Stimulated activated CD4-positive, alpha-beta T cell treated with anti-CD3 and anti-CD28 coated beads, Interleukin-12 subunit alpha, Interleukin-12 subunit beta, amount 100 ng/mL, for 4 hours (primary cell): ENCODE measurements around the gene EFNA5.
A peak's percentile ranks its signal among the peaks of the same experiment; 100 is the strongest.
"Not testable (repeated sequence)": the region's sequence is repeated elsewhere in the genome, so short reads cannot be mapped to it uniquely, and the experiment has no call there.

ENCODE experiments used
- DNase-seq: peaks from one replicate; pipeline ENCODE4 v3.0.0-alpha.2; 2020

Gene EFNA5

DNA sequence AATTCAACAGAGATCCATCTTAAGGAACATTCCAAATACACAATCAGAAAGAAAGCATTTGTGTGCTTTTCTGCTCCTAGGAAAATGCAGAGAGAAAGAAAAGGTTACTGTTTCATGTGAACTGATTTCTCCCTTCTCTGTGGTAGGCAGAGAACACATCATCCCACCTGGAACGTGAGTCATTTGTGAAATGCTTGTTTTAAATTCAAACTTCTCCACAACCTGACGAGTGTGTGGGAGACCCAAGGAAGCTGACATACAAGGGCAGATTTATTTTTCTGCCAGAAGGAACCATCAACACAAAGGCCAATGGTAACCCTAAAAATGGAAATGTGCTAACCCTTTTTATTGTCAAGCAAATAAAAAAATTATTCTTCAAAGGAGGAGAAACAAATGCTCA lies 156.4 kb downstream of the EFNA5 start:
- no peak for DNase-seq

GRCh38 chr5:107513337-107514085 lies 157.2 kb downstream of the EFNA5 start:
- no peak for DNase-seq

GRCh38 chr5:107512029-107512428 lies 158.7 kb downstream of the EFNA5 start:
- DNase-seq, result no peak

- DNase-seq, result no peak
These were observed 160.6 kb downstream of the EFNA5 start for GRCh38 chr5:107510125-107510524.

DNA sequence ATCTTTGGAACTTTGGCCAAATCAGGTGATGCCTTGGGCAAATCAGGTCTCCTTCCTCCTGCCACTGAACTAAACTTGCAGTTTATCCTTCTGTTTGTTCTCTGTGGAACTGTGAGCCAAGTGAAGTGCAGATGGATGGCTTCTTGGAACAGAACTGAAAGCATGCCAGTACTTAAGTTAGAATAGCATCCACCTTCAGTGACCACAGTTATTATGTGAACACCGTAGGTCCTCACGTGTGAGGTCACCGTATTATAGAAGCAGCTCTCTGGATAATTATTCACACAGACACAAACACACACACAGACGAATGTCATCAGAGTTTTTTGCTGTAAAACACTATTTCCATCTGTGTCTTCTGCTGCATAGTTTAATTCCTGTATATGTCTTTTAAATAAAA lies 162.6 kb downstream of the EFNA5 start:
- no peak for DNase-seq

- no peak for DNase-seq
These were observed 164.8 kb downstream of the EFNA5 start for GRCh38 chr5:107505763-107506534.

DNA sequence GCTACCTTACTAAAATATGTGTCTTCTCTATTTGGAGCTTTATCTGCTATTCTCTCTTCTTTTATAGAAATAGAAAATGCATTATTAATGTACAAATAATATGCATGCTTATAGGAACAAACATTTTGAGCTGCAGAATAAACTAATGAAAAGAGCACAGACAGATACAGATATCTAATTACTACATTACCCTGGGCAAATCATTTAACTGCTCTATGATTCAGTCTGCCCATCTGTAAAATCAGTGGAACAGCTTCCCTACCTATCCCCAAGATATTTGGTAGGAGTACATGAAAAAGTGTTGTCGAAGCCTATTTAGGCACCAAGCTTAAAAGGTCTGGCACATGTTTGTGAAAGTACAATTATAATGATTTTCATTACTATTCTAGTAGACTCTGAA lies 166.3 kb downstream of the EFNA5 start:
- DNase-seq, result no peak

DNA sequence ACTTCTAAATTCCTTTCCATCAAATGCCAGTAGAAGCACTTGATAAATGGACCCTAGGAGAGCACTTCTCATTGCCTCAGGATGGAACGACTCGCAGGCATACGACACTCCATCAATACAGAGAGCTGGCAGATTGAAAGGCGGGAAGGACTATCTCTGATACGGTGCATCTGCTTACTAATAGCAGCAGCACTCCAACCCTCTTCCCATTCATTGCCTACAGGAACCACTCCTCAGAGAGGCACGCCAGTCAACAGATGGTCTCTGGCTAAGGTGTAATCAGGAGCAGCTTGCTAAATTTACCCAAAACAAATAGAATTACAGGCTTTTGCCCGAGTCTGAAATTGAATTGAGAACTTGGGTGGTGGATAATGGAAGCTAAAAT lies 168.1 kb downstream of the EFNA5 start:
- no peak for DNase-seq

DNA sequence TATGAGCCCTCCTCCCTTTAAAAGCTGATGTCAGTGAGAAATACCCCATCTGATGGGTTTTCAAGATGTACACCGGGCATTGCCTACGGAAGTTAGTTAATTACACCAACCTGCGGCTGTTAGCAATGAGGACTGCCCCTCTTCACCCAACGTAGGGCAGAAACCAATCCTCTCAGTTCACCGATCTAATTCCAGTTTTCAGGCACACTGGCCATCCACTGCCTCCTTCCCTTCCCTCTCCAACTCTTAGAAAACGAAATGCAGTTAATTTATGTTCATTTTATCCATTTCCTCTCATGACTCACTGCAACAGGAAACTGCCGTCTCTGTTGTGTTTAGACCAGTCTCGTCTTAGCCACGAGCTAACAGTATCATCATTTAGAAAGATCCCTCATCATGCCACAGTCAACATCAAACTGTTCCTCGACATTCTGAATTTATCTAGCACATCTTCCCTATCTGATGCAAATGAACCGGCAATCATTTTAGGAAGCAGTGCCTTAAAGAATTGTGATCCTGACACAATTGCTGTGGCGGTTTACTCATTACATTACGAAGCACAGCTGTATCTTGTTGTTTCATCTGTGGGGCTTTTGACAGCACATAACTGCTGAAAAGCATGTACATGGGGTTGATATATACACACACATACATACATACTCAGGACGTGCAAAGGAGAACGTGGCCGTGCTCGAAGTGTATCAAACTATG lies 168.6 kb downstream of the EFNA5 start:
- DNase-seq, result no peak

DNA sequence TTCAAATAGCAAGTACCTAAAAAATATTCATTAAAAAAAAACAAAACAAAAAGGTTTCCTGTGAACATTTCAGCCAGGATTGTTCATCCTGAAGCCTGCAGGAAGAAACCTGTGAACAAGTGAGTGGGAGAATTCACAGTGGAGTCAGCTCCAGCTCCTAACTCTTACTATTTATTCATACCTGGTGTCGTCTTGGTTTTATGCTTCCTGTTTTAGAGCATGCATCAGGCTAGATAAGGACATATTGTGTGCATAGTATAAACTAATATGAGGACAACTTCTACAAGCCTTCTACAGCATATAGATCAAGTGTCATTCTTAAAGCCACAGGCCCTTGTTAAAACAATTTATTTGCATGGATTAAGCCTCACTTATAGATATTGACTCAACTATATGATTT lies 169.9 kb downstream of the EFNA5 start:
- DNase-seq, result no peak

DNA sequence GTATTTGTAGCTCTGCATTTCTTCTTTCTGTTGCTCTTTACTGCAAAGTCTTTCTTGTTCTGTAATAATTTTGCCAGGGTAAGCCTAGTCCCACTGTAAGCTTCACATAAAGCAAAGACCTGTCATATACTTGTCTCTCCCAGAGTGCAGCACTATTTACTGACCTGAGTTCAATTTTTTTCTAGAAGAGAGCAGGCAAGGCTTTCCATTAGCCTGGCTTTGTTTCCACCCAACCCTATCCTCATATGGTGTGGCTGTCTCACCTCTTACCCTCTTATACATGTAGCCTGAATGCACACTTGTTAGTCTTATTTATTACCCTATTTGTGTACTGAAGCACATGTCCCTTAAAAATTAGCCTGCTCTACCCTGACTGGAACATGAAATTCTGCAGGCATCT lies 170.4 kb downstream of the EFNA5 start:
- no peak for DNase-seq

DNA sequence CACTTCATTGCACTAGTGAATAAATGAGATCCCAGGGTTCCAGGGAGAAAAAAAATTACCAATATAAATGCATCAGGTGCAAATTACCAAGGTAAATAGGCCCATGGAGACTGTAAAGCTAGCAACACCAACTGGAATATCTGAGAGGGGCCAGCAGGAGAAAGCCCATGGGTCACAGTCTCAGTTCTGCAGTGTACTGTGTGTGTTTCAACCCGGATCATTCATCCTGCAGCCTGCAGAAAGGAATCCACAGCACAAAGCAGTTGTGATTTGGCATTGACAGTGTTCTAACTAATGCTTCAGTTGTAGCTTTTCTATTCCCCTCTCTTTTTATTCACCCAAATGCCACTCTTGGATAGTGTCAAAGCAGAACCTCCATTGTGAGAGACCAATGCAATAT lies 171.0 kb downstream of the EFNA5 start:
- DNase-seq, result no peak

- DNase-seq, result no peak
These were observed 171.5 kb downstream of the EFNA5 start for GRCh38 chr5:107499237-107499636.

DNA sequence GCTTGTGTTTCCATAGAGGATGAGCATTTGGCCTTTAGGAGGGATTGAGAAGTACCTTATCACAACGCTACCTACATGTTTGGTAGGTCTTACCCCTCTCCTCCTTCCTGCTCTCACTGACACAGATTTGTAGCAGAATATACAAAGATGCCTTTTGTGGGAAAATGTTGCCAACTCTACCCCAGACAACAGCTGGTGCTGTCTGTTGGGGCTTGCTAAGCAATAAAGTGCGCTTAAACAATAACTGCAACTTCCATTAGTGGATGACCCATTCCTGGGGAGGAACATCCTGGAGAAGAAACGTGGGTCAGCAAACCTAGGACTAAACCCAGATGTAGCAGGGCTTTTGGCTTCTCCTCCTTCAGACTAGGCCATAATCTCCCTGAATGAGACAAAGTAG lies 174.3 kb downstream of the EFNA5 start:
- no peak for DNase-seq

- DNase-seq, result not testable (repeated sequence)
These were observed 176.6 kb downstream of the EFNA5 start for GRCh38 chr5:107494129-107494528.

- no peak for DNase-seq
These were observed 183.6 kb downstream of the EFNA5 start for GRCh38 chr5:107487056-107487542.

- peak; percentile 16 for DNase-seq
These were observed 184.2 kb downstream of the EFNA5 start for GRCh38 chr5:107486489-107486888.

- no peak for DNase-seq
These were observed 185.6 kb downstream of the EFNA5 start for GRCh38 chr5:107485184-107485583.

DNA sequence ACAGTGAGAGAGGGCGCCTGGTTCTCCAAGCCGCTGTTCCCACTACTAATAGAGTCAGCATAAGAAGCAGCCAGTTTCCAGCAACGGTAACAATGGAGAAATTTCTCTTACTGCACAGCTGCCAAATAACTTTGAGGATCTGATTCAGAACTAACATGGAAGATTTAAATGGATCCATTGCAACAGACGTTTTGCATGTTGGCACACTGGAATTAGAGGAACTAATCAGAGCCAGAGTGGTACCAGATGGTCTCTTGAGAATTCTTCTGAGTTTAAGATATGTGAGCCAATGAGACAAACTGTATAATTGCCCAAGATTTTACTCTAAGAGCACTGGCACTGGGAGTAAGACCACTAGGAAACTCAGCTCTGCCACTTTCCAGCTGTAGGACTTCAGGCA lies 186.5 kb downstream of the EFNA5 start:
- DNase-seq, result no peak

- DNase-seq, result no peak
These were observed 187.3 kb downstream of the EFNA5 start for GRCh38 chr5:107483231-107484024.

DNA sequence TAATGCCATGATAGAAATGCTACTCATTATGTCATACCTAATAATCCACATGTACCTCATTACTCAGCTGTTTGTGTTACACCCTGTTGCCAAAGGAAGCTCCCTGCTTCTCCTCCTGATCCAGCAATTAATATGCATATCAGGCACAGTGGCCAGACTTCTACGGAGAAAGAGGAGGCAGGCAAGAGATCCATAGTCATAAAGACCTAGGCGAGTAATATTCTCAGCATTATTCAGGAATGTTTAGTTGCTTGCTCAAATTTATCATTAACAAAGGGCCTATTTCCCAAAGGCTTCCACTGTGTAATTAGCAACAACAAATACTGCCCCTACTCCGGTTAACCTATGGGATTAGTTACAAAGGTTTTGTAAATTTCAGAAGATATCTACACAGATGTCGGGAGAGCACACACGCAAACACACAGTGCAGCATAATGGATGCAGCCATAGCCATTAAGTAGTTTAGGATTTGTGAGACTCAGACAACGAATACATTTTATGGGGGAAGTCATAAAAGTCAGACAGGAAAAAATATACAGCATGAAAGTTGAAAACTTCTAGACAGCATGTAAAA lies 192.6 kb downstream of the EFNA5 start:
- DNase-seq, result no peak

DNA sequence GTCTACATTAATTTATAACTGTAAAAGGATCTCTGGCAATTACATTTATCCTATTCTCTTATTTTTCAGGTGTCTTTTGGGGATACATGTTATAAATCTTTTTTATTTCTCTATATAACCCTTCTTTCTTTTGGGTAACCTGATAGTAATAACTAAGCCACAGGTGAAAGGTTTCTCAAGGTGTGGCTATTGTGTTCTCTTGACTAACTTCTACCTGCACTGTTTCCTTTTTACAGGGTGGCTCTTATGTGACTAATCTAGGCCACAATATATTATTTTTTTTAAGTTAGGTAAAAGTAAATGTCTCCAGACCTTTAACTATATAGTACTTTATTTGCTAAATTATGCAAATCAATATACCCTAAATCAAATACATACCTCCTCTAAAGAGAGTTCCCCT lies 193.2 kb downstream of the EFNA5 start:
- DNase-seq, result no peak

GRCh38 chr5:107476783-107477182 lies 194.0 kb downstream of the EFNA5 start:
- no peak for DNase-seq
